DLD1 (cell line): ENCODE measurements around the gene CCNB1IP1.
"Not testable (repeated sequence)": the region's sequence is repeated elsewhere in the genome, so short reads cannot be mapped to it uniquely, and the experiment has no call there.

Experiments
- in situ Hi-C: cut with HindIII; loops from 2 replicates; pipeline ENCODE4 v1.10.0; 2017; ENCODE audit warnings: low sequenced_read_pairs

The CCNB1IP1 gene, protein sequence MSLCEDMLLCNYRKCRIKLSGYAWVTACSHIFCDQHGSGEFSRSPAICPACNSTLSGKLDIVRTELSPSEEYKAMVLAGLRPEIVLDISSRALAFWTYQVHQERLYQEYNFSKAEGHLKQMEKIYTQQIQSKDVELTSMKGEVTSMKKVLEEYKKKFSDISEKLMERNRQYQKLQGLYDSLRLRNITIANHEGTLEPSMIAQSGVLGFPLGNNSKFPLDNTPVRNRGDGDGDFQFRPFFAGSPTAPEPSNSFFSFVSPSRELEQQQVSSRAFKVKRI

DNA sequence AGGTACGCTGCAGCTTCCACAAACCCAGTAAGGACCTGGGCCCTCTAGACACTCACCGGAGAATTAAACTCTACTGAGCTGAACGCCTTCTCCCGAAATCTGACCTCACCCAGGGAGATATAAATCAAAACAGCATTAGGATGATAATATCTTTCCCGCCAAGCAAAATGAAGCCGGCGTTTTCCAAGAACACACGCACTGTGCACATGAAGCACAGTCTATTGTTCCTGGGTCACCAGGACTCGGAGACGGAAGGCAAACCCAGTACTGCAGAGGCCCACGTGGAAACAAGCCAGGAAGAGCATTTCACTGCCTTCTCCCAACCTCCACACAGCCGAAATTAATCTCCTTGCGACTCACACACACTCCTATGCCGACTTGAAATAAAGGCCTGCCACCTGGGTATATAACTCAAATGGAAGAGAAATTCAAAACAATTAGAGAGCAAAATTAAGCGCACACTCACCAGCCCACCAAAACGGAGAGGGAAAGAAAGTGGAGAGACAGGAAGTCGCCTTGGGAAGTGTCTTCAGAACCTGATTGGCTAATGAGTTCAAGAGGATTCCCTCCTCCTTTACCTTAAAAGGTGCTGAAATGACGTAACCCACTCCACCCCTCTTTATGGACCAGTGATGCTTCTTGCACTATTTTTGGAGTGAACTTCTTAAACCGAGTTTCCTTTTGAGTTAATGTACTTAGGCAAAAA lies at the start of gene CCNB1IP1:
Gene CCNB1IP1 (minus strand): TSS at position 492 of the 706 bp plus-strand sequence. CDS start 16,756 bp downstream, outside the sequence.
- in situ Hi-C loops = no loop called here

DNA sequence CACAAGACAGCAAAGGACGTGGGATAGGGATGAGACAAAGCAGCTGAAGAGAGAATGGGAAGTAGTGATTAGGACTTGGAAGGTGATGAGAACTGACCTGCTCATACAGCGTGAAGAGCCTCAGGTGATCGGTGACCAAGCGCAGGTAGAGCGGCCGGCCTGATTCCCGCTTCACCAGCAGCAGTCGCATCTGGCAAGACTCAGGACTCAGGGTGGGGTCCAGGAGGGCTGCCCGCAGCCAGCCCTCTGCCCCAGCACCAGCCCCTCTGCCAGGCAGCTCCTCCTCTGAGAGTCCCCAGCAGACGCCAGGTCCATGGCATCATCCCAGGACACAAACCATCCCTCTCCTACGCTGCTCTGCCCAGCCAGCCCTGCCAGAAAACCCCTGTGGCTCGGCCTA lies 49.4 kb upstream of the CCNB1IP1 start:
- in situ Hi-C loops = no loop called here

DNA sequence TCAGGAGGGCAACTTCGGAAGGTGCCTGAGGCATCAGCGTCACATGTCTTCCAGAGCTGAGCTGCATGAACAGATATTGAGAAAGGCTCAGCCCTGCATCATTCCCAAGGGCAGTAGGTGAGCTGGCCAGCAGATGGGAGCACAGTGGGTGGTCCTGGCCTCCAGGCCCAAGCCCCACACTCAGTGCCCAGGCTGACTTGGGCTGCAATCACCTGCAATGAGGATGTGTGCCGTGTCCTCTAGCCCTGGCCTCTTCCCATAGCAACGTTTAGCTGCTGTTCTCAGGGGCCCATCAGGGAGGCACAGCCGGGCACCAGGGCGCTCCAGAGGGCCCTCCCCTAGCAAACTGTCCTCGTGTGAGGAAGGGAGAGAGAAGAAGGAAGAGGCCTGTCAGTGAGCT lies 48.3 kb upstream of the CCNB1IP1 start:
- in situ Hi-C loops = no loop called here

DNA sequence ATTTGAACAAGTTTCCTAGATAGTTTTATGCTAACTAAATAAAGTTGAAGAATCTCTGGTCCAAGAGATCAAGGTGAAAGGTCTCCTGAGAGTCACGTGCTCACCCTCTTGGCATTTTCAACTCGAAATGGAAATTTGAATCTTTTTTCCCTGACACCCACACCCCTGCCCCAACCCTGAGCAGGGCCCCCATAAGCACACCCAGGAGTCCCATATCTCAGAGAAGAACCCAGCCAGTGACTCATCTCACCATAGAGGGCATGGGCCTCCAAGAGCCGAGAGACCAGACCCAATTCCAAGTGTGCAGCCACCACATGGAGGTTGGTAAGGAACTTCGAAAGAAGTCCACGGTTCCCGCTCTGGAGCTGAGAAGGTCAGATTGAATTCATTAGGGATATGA lies 47.6 kb upstream of the CCNB1IP1 start:
- in situ Hi-C loops = no loop called here

DNA sequence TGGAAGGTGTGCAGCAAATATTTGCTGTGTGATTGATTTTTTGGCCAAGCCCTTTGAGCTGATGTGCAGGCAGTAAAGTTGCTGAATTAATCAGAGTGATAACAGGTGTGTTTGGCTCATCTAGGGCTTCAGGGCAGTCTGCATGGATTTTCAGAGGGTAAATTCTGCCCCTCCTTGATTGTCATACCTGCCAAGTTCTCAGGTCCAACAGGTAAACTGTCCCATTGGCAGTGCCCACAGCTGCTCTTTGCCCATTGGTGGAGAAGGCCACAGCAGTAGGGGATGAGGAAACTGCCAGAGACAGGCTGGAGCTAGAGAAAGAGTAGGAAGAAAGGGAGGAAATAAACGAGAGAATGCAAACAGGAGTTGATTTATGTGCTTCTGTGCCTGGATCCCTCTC lies 46.7 kb upstream of the CCNB1IP1 start:
- in situ Hi-C loops = no loop called here

DNA sequence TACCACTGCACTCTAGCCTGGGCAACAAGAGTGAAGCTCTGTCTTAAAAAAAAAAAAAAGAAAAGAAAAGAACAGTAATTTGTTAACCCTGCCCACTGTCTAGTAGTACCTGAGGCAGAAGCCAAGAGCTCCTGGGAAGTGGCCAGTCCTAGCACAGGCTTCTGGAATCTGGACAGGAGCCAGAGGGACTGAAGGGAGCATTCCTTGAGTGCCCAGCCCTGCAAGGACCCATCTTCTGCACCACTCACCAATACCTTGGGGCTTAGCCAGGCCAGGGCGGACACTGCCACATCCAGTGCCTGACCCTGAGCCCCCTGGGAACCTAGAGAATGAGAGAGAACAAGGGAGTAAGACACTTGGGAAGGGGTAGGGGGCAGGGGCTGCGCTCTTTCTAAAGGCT lies 44.1 kb upstream of the CCNB1IP1 start:
- in situ Hi-C loops = no loop called here

DNA sequence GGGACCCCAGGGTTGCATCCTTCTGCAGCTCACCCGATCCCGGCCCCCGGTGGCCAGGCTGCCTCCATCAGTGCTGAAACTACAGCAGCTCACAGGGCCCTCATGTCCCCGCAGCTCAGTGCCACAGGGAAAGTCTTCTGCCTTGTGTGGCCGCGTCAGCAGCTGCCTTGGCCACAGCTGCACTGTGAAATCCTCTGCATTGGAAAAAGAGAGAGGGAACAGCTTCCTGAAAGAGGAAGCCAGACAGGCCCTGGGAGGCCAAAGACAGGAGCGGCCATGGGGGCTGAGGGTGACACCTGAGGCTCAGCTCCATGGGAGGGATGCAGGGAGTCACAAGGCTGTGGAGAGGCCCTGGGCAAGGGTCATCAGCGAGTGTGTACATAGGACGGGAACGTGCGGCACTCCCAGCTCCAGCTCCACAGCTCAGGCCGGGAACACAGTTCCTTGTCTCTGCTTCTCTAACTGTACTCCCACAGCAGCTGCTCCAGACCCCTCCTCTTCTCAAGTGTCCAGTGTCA lies 43.1 kb upstream of the CCNB1IP1 start:
- in situ Hi-C loops = no loop called here

DNA sequence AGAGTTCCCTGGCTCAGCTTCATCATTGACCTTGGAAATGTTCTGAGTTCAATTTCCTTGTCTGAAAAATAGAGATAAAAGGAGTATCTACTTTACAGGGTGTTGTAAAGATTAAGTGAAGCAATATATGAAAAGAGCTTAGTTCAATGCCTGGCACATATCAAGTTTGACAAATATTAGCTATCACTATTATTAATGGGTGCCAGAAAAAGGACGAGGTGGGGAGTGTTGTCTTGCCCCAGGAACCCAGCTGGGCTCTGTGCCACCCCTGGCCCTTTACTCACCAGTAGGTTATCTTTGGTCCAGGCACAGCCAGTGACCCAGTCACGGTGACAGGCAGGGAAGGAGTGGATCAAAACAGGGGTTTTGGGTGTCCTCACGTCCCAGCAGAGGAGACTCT lies 42.4 kb upstream of the CCNB1IP1 start:
- in situ Hi-C loops = no loop called here

DNA sequence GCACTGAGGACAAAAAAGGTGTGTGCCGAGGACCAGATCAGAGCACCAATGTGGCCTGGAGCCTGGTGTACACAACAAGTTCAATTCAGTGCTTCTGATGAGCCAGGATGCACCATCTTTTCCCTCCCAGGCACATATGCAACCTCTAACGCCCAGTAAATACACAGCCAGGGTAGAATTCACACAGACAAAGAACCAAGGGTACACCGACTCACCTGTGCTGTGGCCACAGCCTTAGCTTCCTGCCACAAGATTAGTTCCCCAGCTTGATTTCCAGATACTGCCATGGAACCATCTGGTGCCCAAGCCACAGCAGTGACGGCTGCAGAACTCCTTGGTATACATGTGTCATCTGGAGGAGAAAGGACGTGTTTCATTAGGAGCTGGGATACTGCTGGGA lies 39.7 kb upstream of the CCNB1IP1 start:
- in situ Hi-C loops = no loop called here

DNA sequence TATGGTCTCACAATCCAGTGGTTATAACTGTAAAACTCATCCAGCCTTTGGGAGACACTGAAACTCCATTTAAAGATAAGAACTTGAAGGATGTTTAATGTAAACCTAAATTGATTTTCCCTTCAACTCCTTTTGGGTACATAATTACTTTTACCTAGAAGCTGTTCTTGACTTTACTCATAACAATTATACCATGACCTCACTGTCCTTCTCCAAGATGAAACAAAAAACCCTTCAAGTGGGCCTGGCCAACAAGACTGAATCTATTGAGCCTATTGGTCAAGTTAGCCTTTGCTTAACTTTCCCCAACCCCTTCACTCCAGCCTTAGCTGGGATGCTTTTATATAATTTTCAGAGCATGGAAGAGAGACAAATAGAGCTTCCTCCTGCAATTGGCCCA lies 32.8 kb upstream of the CCNB1IP1 start:
- in situ Hi-C loops = no loop called here

DNA sequence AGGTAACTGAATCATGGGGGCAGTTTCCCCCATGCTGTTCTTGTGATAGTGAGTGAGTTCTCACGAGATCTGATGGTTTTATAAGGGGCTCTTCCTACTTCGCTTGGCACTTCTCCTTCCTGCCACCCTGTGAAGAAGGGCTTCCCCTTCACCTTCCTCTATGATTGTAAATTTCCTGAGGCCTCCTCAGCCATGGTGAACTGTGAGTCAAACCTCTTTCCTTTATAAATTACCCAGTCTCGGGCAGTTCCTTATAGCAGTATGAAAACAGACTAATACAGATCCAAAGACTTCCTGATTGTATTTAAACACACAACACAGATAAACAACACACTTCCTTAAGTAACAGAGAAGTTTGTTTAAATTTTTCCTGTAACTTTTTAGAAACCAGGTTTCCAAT lies 25.4 kb upstream of the CCNB1IP1 start:
- in situ Hi-C loops = not testable (repeated sequence)

DNA sequence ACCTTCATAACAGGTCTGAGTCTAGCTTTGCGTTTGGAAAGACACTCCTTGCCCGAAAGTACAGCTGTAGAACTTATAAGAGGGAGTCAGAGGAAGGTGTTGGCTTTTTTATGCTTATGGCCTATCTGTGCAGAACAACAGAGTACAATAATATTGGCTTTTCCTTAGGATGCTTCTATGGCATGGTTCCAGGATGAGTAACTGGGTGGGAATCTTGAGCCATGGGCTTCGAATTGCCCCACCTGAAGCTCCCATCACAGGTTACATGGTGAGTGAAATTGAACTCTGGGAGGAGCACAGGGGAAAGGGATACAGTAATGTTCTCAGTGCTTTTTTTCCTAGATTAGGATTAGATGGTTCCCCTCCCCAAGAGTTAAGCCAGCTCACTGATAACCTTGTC lies 23.3 kb upstream of the CCNB1IP1 start:
- in situ Hi-C loops = no loop called here

DNA sequence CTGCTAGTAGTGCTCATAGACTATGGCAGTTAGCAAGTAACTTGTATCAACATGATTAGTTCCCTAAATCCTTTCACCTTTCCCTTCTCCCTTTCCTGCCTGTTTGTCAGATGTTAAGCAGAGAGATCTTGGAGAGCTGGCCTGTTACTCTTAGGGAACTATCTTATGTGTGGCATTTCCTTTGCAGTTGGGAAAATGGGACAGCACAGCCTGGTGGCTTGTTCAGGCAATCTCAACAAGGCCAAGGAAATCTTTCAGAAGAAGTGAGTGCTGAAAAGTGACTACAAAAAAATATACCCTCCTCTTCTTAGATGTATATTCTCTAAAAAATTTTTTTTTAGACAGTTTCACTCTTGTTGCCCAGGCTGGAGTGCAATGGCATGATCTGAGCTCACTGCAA lies 17.8 kb upstream of the CCNB1IP1 start:
- in situ Hi-C loops = no loop called here

DNA sequence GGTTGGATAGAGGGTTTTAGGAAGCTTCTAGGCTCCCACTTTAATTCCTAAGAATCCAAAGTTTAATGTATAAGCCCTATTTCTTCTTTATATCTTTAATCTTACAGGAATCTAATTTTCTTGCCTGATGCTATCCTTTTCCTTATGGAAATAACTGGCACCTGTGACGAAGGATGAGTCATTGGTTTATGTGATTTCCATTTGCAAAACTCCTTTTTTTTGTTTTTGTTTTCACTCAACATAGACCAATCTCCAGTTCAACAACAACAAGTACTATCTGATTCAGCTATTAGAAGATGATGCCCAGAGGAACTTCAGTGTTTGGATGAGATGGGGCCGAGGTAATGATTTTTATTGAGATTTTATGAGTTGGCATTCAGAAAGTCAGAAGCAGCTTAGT lies 17.2 kb upstream of the CCNB1IP1 start:
- in situ Hi-C loops = no loop called here

DNA sequence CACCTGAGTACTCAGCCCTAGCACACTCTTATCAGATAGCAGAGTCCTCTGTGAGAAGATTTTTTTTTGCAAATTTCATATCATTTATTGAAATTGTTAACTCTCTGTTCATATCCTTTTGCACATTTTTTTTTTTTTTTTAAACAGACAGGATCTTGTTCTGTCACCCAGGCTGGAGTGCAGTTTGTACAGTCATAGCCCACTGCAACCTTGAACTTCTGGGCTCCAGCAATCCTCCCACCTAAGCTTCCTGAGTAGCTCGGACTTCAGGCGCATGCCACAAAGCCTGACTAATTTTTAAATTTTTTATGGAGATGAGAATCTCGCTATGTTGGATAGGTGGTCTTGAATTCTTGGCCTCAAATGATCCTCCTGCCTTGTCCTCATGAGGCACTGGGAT lies 14.7 kb upstream of the CCNB1IP1 start:
- in situ Hi-C loops = no loop called here

DNA sequence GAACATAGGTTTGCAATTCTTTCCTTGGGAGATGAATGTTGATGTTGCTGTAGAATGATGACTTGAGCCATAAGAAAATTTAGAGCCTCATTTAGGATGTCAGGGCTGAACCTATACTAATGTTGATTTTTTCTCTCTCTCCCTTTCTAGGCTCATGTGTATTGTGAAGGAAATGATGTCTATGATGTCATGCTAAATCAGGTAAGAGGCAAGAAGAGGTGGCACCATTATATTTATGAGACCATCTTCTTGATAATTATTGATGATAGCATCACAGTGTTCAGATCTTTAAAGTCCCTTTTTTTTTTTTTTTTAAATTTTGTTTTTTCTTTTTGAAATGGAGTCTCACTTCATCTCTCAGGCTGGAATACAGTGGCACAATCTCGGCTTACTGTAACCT lies 13.6 kb upstream of the CCNB1IP1 start:
- in situ Hi-C loops = no loop called here

DNA sequence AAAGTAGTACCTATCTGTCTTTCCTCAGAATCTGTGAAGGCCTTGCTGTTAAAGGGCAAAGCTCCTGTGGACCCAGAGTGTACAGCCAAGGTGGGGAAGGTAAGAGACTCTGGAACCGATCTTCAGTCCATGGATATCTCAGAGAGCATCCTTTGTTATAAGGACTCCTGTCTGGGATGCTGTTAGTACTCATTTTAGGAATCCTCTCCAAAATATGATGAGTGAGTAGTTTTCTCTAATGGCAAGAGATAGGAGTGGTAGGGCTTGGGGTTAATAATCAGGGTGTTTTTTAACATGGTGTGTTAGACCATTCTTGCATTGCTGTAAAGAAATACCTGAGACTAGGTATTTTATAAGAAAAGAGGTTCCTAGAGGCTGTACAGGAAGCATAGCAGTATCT lies 12.3 kb upstream of the CCNB1IP1 start:
- in situ Hi-C loops = no loop called here

DNA sequence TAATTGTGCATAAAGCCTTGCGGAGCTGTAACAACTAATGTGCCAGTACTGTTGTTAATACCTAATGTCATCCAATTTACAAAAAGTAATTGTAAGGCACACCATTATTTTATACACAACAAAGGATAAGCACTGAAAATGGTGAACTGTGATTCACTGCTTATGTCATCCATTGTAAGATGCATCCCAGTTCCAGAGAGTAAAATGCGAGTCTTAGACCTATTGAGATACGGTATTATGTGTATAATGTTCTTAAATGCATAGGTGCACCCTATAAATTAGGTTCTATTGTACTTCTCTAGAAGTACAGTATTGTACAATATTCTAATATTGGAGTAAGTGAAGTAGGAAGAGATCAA lies 10.8 kb upstream of the CCNB1IP1 start:
- in situ Hi-C loops = no loop called here

DNA sequence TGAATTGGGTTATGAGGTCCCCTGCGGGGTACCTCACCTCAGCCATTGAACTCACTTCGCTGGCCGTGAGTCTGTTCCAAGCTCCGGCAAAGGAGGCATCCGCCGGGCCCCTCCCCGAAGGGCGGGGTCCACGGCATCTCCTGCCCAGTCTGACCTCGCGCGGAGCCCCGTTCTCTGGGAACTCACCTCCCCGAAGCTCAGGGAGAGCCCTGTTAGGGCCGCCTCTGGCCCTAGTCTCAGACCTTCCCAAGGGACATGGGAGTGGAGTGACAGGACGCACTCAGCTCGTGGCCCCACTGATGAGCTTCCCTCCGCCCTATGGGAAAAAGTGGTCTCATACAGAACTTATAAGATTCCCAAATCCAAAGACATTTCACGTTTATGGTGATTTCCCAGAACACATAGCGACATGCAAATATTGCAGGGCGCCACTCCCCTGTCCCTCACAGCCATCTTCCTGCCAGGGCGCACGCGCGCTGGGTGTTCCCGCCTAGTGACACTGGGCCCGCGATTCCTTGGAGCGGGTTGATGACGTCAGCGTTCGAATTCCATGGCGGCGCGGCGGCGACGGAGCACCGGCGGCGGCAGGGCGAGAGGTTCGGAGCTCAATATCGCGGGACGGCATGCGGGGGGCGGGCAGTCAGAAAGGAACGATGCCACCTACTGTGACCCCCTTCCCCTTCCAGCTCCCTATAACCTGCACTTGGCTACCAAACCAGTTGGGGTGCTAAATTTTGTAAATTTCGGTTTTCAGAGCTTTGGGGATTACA lies 10.2 kb upstream of the CCNB1IP1 start, which contains the start of gene PARP2:
Gene PARP2 (plus strand): TSS at position 544 of the 770 bp plus-strand sequence. CDS start 7 bp downstream, at position 551.
- in situ Hi-C loops = no loop called here

DNA sequence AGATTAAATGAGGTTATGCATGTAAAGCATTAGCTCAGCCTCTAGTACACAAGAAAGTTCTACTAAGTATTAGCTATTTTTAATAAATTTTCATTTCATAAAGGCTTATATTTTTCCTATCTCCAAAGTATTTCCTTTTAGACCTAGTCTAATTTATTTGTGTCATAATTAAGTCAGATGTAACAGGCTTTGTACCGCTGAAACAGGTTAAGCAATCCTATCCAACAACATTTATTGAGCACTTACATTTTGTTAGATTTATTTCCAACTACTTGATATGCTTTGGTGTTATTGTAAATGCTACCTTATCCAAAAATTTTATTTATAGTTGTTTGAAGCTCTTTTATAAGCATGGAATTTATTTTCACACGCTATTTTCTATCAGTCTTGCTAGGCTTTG lies 8.6 kb upstream of the CCNB1IP1 start:
- in situ Hi-C loops = no loop called here

DNA sequence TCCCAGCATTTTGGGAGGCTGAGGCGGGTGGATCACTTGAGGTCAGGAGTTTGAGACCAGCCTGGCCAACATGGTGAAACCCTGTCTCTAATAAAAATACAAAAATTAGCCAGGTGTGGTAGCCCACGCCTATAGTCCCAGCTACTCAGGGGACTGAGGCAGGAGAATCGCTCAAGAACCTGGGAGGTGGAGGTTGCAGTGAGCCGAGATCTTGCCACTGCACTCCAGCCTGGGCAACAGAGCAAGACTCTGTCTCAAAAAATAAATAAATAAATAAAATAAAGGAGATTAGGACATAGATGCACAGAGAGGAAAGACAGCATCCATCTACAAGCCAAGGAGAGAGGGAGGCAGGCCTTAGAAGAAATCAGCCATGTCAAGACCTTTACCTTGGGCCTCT lies 8.0 kb upstream of the CCNB1IP1 start:
- in situ Hi-C loops = not testable (repeated sequence)

DNA sequence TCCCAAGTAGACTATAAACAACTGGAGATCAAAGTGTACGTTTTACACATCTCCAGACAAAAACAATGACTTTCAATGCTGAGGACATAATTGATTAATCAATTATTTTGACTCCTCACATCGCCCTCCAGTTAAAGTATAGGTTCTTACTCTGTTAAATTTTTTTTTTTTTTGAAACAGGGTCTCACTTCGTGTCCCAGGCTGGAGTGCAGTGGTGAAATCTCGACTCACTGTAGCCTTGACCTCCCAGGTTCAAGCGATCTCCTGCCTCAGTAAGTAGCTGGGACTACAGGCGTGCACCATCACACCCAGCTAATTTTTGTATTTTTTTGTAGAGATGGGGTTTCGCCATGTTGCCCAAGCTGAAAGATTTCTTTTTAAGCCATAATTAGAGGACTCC lies 938 bp upstream of the CCNB1IP1 start:
- in situ Hi-C loops = no loop called here
